Transverse colon (tissue), 4 donors: Measurements from ENCODE around the gene DNHD1. TPM values are rescaled to one million over a fixed set of nuclear protein-coding genes. Genes with fewer than 3 reads are reported as not detected.

ENCODE experiments used
- DNase-seq: peaks from one replicate; pipeline ENCODE4 v3.0.0-alpha.2; 2019
- H3K27ac ChIP-seq, 4 donors: fragments of 200-600 bp; sonication (generic); 2 replicates each; pipeline ENCODE4 v1.5.1; 2016 to 2018; ENCODE audit warnings: inconsistent platforms in 4 of 4
- H3K27me3 ChIP-seq: fragments of 200-600 bp; sonication (generic); 2 replicates; pipeline ENCODE4 v1.5.1; 2017; ENCODE audit warnings: inconsistent platforms
- H3K36me3 ChIP-seq, 4 donors: fragments of 200-600 bp; sonication (generic); 2 replicates each; pipeline ENCODE4 v1.5.1; 2017 to 2019; ENCODE audit warnings: inconsistent platforms in 4 of 4
- H3K4me1 ChIP-seq, 4 donors: fragments of 200-600 bp; sonication (generic); 2 replicates each; pipeline ENCODE4 v1.5.1; 2017 to 2020; ENCODE audit warnings: inconsistent platforms in 4 of 4
- H3K4me3 ChIP-seq, 4 donors: fragments of 200-600 bp; sonication (generic); 1 replicate in 1 of 4; 2 replicates in 3 of 4; pipeline versions ENCODE4 v1.5.1 to v1.6.1; 2017 to 2019; ENCODE audit warnings: inconsistent platforms in 4 of 4
- H3K9me3 ChIP-seq, 2 donors: fragments of 200-600 bp; sonication (generic); 2 replicates each; pipeline ENCODE4 v1.5.1; 2017 to 2019; ENCODE audit warnings: inconsistent platforms in 2 of 2
- EP300 ChIP-seq: sonication (generic); formaldehyde crosslinking; IDR thresholded peaks from one replicate; pipeline ENCODE4 v1.6.1; 2017; ENCODE audit warnings: antibody characterized with exemption, low read depth
- POLR2A ChIP-seq: fragments of 450-650 bp; IDR thresholded peaks from one replicate; pipeline ENCODE4 v1.6.1; 2016; ENCODE audit warnings: antibody characterized with exemption, mild to moderate bottlenecking, moderate library complexity
- POLR2AphosphoS5 ChIP-seq, 3 donors: sonication (generic); formaldehyde crosslinking; IDR thresholded peaks; one replicate each; pipeline ENCODE4 v1.6.1; 2016; ENCODE audit warnings: antibody characterized with exemption in 3 of 3
- WGBS, 2 donors: methylation state at CpG; one replicate each; pipeline ENCODE4 v1.1.5; 2018; ENCODE audit warnings: low coverage in 1 of 2; 5-methylcytosine and 5-hydroxymethylcytosine counted together
- in situ Hi-C, 4 donors: fragments of 200-750 bp; cut with MboI; loops; one replicate each; pipeline versions ENCODE4 v1.15.0 to v1.15.1; 2017; ENCODE audit warnings: low sequenced_read_pairs in 3 of 4, low pct_ligation_motif_present in 1 of 4, low pct_unique_long_range_greater_than_20kb in 1 of 4
- intact Hi-C: fragments of 100-400 bp; cut with DNase I; formaldehyde crosslinking; loops from one replicate; pipeline ENCODE4 v1.15.1; 2023; ENCODE audit warnings: low total_unique reads
- total RNA-seq, 4 donors: library from RNA; depleted of rRNA; stranded (reverse); fragments of >200 nt; gene quantifications; one replicate each; pipeline ENCODE4 v1.1.0, GENCODE V29; 2016
- TF ChIP-seq, protein P1 (sequence below), 5 experiments: fragments of 200-600 bp in 3 of 5; fragments of 450-650 bp in 2 of 5; sonication (generic) in 3 of 5; IDR thresholded peaks; 1 replicate in 2 of 5; 2 replicates in 3 of 5; pipeline ENCODE4 v1.5.1; 2016 to 2017; ENCODE audit warnings: antibody characterized with exemption in 5 of 5, inconsistent platforms in 3 of 5, mild to moderate bottlenecking in 2 of 5, moderate library complexity in 1 of 5

DNHD1 gene
- total RNA-seq, 4 donors from 2014 or later = 19.3 to 57.5 (median 34.0) TPM

DNA sequence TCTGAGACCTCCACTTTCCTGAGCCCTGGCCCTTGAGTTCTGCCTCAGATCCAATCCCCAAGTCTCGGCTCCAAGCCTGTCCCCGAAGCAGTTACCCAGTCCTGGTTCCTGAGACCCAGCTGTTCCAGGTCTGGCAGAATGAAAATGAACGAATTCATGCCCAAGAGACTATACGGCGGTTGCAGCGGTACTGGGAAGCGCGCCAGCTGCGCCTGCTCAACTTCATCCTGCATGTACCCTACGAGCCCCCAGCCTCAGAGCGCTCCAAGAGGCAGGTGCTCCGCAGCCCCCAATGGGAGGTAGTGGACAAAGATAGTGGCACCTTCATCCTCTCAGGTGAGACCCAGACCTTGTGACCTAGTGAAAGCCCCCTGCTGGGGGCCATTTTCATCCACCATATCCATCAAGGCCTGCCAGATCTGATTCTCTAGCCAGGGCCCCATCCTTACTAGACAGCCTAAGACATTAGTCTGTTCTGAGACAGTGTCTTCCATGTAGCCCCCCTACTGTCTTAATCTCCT lies 42.7 kb downstream of the DNHD1 start:
- no peaks in the 10 kb centered on the region for H3K27me3 ChIP-seq
- intact Hi-C loops (loop anchor here (10.0 kb wide), 1 partner anchor 145 kb away; the partner anchor contains the start of gene MRPL17), in situ Hi-C loops (loop anchor here in 2 of 4 donors (10.0 kb wide), 2 partner anchors 135 to 165 kb away; no protein-coding TSS in a partner anchor)
- DNase-seq = no peak
- no peak overlapping the region for H3K27ac ChIP-seq
- H3K4me1 ChIP-seq = no peaks in the 10 kb centered on the region
- H3K4me3 ChIP-seq = no peak overlapping the region
- no peaks in the 10 kb centered on the region for H3K9me3 ChIP-seq
- no peaks in the 10 kb centered on the region for H3K36me3 ChIP-seq
- TF ChIP-seq POLR2A (no peak), POLR2AphosphoS5 (IDR thresholded peaks at IDR 0.05) (no peak), EP300 (no peak)
- TF ChIP-seq, protein P1, sequence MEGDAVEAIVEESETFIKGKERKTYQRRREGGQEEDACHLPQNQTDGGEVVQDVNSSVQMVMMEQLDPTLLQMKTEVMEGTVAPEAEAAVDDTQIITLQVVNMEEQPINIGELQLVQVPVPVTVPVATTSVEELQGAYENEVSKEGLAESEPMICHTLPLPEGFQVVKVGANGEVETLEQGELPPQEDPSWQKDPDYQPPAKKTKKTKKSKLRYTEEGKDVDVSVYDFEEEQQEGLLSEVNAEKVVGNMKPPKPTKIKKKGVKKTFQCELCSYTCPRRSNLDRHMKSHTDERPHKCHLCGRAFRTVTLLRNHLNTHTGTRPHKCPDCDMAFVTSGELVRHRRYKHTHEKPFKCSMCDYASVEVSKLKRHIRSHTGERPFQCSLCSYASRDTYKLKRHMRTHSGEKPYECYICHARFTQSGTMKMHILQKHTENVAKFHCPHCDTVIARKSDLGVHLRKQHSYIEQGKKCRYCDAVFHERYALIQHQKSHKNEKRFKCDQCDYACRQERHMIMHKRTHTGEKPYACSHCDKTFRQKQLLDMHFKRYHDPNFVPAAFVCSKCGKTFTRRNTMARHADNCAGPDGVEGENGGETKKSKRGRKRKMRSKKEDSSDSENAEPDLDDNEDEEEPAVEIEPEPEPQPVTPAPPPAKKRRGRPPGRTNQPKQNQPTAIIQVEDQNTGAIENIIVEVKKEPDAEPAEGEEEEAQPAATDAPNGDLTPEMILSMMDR (IDR thresholded peaks at IDR 0.05) = no peak
- WGBS, 2 donors = 89% methylated on average over 12 of the region's 12 CpGs; no CpG with 5 or more reads in 1 of the 2 donors

DNA sequence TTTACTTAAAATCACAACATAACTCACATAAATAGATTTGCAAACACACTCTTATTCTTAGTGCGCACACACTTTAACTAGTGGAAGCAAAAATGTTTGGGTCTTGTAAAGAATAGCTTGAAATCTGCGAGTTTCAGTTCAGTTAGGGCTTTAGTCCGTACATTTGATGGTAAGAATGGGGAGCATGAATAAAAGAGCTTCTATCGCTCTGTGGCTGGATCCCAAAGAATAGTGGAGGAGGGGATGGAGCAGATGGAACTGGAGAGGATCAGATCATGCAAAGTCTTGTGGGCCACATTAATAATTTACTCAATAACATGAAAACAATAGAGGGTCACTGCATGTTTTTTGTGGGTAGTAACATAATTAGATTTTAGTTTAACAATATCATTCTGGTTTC lies 44.3 kb downstream of the DNHD1 start:
- Histone ChIP-seq H3K4me1 (no peaks in the 10 kb centered on the region), H3K27ac (no peak overlapping the region), H3K4me3 (no peak overlapping the region), H3K9me3 (no peaks in the 10 kb centered on the region), H3K27me3 (no peaks in the 10 kb centered on the region), H3K36me3 (no peaks in the 10 kb centered on the region)
- WGBS, 2 donors = 68 to 93% methylated on average over 3 to 4 of the region's 4 CpGs
- intact Hi-C loops (no loop called here), in situ Hi-C loops (no loop called here)
- no peak for DNase-seq
- TF ChIP-seq POLR2AphosphoS5 (IDR thresholded peaks at IDR 0.05) (no peak), EP300 (no peak), POLR2A (no peak)
- TF ChIP-seq, protein P1 (IDR thresholded peaks at IDR 0.05) = no peak

DNA sequence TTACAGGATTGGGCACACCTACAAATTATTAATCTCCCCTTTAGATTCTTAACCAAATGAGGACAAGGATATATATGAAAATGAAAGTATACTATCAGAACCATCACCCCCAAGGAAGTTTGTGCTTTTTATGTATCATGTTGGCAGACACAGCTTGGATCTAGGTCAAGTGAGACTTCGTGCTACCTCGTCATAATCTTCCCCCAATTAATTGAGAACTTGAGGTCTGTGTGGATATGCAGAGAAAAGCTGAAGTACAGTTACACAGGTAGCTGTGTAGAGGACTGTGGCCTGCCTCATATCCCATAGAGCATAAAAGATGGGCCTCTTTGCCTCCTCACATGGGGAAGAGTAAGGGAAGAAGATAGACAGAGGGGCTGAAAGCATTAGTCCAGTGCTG lies 45.6 kb downstream of the DNHD1 start:
- 75 to 81% methylated on average over 2 of the region's 2 CpGs for WGBS, 2 donors
- no peak overlapping the region for H3K4me3 ChIP-seq
- no peak for TF ChIP-seq POLR2A
- TF ChIP-seq POLR2AphosphoS5 (IDR thresholded peaks at IDR 0.05) = no peak
- TF ChIP-seq, protein P1 (IDR thresholded peaks at IDR 0.05) = no peak
- TF ChIP-seq EP300 = no peak
- intact Hi-C loops = no loop called here
- in situ Hi-C loops = no loop called here
- no peak for DNase-seq
- no peaks in the 10 kb centered on the region for H3K4me1 ChIP-seq
- no peaks in the 10 kb centered on the region for H3K27me3 ChIP-seq
- no peaks in the 10 kb centered on the region for H3K9me3 ChIP-seq
- H3K36me3 ChIP-seq = no peaks in the 10 kb centered on the region
- H3K27ac ChIP-seq = no peak overlapping the region

GRCh38 chr11:6544921-6545850 lies 48.1 kb downstream of the DNHD1 start:
- WGBS, 2 donors = 97% methylated on average over 16 of the region's 19 CpGs; no CpG with 5 or more reads in 1 of the 2 donors
- in situ Hi-C loops (no loop called here), intact Hi-C loops (no loop called here)

More at GRCh38 chr11:6544921-6545850, 48.1 kb downstream of the DNHD1 start:
- Histone ChIP-seq H3K4me1 (no peaks in the 10 kb centered on the region), H3K27me3 (no peaks in the 10 kb centered on the region), H3K4me3 (no peak overlapping the region), H3K9me3 (no peaks in the 10 kb centered on the region), H3K36me3 (no peaks in the 10 kb centered on the region), H3K27ac (no peak overlapping the region)
- DNase-seq = no peak
- no peak for TF ChIP-seq EP300
- TF ChIP-seq, protein P1 (IDR thresholded peaks at IDR 0.05) = no peak
- TF ChIP-seq POLR2A = no peak
- no peak for TF ChIP-seq POLR2AphosphoS5 (IDR thresholded peaks at IDR 0.05)
